Spinal cord (tissue), 10 donors: ENCODE results near the gene PRKCQ. TPM values are rescaled to one million over a fixed set of nuclear protein-coding genes. Genes with fewer than 3 reads are reported as not detected.
"Not testable (repeated sequence)": the region's sequence is repeated elsewhere in the genome, so short reads cannot be mapped to it uniquely, and the experiment has no call there.

ENCODE experiments used
- DNase-seq, 6 donors: peaks; one replicate each; pipeline versions ENCODE4 v3.0.0 to v3.0.0-alpha.2; 2013 to 2015; ENCODE audit warnings: low spot score in 6 of 6, low read depth in 4 of 6
- H3K27ac ChIP-seq: one replicate; pipeline ENCODE4 v1.5.1; 2013; ENCODE audit warnings: low read depth, low read length, control low read depth
- H3K27me3 ChIP-seq: one replicate; pipeline ENCODE4 v1.6.1; 2013; ENCODE audit warnings: low read length; ENCODE audit not compliant: control insufficient read depth, insufficient read depth
- H3K36me3 ChIP-seq: one replicate; pipeline ENCODE4 v1.6.1; 2013; ENCODE audit warnings: low read length; ENCODE audit not compliant: control insufficient read depth, insufficient read depth
- H3K4me1 ChIP-seq: one replicate; pipeline ENCODE4 v1.6.1; 2013; ENCODE audit warnings: low read length; ENCODE audit not compliant: control insufficient read depth, insufficient read depth
- H3K4me3 ChIP-seq: one replicate; pipeline ENCODE4 v1.5.1; 2013; ENCODE audit warnings: low read depth, low read length, control low read depth
- H3K9me3 ChIP-seq: one replicate; pipeline ENCODE4 v1.6.1; 2013; ENCODE audit warnings: low read length; ENCODE audit not compliant: control insufficient read depth, insufficient read depth
- WGBS: methylation state at CpG from one replicate; pipeline ENCODE4 v1.1.5; 2013; ENCODE audit warnings: missing lambda C conversion rate; ENCODE audit not compliant: insufficient coverage; 5-methylcytosine and 5-hydroxymethylcytosine counted together
- polyA plus RNA-seq, 2 donors: library from polyadenylated mRNA; unstranded; fragments of 120-200 nt; gene quantifications; one replicate each; pipeline ENCODE4 v1.2.1, GENCODE V29; 2013; ENCODE audit not compliant: insufficient read length in 2 of 2
- total RNA-seq, 2 donors: library from RNA; depleted of rRNA in 1 of 2; stranded (reverse); fragments of 120-200 nt in 1 of 2; fragments of >200 nt in 1 of 2; gene quantifications; one replicate each; pipeline versions ENCODE4 v1.2.3 to v1.2.4, GENCODE V29; 2013 to 2014
- donor health status: healthy.

PRKCQ gene
- total and polyA plus RNA-seq, 4 donors, result 6.2 to 10.9 (median 9.6) TPM

DNA sequence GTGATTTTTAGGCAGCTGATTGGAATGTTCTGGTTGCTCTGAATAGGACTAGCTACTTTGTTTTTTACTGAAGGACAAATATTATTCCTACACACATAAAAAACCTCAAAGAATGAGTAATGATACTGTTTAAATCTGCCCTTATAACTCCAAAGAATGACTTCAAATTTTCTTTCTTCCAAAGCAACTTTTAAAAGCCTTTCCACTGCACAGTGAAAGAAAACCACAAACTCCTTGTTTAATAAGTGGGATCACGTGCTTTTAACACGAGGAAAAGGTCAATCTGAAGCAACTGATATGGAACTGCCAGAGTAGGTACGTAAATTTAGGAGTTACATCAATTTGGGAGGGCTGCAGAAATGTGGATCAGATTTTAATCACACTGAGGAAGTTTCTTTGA, 8.0 kb upstream of the PRKCQ start:
- Histone ChIP-seq H3K27me3 (no peaks in the 10 kb centered on the region), H3K4me3 (no peak overlapping the region), H3K9me3 (no peaks in the 10 kb centered on the region), H3K27ac (no peak overlapping the region), H3K36me3 (no peaks in the 10 kb centered on the region), H3K4me1 (no peaks in the 10 kb centered on the region)
- 60% methylated on average over 1 of the region's 3 CpGs for WGBS
- DNase-seq, result no peak

DNA sequence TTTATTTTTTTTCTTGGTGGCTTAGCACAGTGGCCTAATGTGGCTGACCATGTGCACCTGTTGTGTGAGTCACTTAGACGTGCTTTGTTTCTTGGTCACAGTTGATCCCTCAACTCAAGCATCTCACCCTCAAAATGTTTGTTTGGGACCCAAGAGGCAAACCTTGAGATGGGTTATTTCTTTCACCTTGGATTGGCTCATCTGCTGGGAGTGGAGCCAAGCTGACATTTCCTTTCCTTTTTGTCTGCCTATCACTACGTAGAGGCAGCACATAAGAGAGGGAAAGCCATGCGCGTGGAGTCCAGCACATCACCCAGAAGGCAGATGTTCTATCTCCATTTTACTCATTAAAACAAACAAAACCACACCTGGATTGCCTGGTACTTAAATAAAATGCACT, 6.4 kb upstream of the PRKCQ start:
- no CpG with 5 or more reads among the region's 4 CpGs for WGBS
- Histone ChIP-seq H3K27me3 (no peaks in the 10 kb centered on the region), H3K4me3 (no peak overlapping the region), H3K27ac (no peak overlapping the region), H3K36me3 (no peaks in the 10 kb centered on the region), H3K9me3 (no peaks in the 10 kb centered on the region), H3K4me1 (no peaks in the 10 kb centered on the region)
- no peak for DNase-seq

DNA sequence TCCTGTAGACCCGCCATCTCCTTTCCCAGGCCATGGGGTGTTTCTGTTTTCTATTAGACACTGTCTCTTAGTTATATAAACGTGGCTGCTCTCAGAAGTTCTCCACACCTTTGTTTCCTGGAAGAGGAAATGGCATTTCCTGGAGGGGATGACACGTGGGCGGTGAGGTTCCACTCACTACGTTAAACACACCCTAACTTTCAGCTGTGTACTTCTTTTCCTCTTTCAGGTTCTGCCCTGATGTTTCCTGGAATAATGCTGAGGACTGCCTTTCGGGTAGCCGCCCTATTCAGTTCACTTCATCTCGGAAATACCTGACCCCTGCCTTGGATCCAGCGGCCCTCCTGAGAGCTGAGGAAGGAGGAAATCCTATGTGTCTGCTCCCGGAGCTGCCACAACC, 3.4 kb upstream of the PRKCQ start:
- no peak overlapping the region for H3K27ac ChIP-seq
- H3K4me3 ChIP-seq, result no peak overlapping the region
- H3K9me3 ChIP-seq, result no peaks in the 10 kb centered on the region
- DNase-seq, result no peak
- H3K4me1 ChIP-seq, result peaks cover 15% of the 10 kb centered on the region
- H3K27me3 ChIP-seq, result peaks cover 10% of the 10 kb centered on the region
- WGBS, result 96% methylated on average over 3 of the region's 10 CpGs
- H3K36me3 ChIP-seq, result no peaks in the 10 kb centered on the region

DNA sequence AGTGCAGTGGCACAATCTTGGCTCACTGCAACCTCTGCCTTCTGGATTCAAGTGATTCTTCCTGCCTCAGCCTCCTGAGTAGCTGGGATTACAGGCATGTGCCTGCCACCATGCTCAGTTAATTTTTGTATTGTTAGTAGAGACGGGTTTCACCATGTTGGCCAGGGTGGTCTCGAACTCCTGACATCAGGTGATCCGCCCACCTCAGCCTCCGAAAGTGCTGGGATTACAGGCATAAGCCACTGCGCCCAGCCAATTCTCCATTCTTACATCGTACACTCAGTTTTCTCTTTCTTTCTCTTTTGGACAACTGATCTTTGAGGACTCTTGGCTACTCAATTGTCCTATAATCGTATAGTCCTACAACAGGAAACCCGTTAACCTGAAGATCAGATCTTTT, 2.8 kb upstream of the PRKCQ start:
- WGBS, result 100% methylated on average over 6 of the region's 8 CpGs
- H3K36me3 ChIP-seq, DNase-seq, H3K4me3 ChIP-seq, H3K9me3 ChIP-seq, H3K27me3 ChIP-seq, H3K27ac ChIP-seq: not testable (repeated sequence)
- H3K4me1 ChIP-seq, result peaks cover 15% of the 10 kb centered on the region

DNA sequence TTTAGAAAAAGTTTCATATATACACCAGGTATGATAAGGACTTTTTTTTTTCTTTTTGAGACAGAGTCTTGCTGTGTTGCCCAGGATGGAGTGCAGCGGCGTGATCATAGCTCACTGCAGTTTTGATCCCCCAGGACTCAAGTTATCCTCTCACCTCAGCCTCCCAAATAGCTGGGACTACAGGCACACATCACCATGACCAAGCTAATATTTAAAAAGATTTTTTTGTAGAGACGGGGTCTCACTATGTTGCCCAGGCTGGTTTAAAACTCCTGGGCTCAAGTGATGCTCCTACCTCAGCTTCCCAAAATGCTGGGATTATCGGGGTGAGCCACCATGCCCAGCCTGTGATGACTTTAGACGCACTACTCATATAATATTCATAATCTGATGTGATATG, 2.2 kb upstream of the PRKCQ start:
- WGBS, result 100% methylated on average over 3 of the region's 5 CpGs
- DNase-seq, result no peak
- Histone ChIP-seq H3K27me3 (peaks cover 10% of the 10 kb centered on the region), H3K27ac (no peak overlapping the region), H3K4me3 (no peak overlapping the region), H3K9me3 (no peaks in the 10 kb centered on the region), H3K4me1 (peaks cover 15% of the 10 kb centered on the region), H3K36me3 (no peaks in the 10 kb centered on the region)

DNA sequence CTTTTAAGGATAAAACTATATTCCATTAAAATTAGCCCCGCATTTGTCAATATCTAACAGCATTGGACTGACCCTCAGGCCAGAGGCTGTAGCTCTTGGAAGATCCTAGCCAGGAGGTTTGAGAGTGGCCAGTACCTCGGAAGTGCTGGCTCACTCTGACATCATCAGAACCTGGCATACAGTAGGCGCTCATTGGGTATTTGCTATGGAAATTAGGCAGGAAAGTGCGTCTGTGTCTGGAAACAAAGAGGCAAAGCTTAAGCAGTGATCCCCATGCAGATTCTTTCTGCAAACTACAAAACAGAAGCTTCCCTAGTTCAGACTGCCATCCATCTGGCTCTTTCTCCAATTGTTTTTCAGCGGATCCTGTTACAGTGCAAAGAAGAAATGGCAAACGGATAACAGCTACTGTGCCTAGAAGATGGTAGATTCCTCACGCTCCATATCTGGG, 1.7 kb upstream of the PRKCQ start:
- WGBS, result 70% methylated on average over 5 of the region's 7 CpGs
- Histone ChIP-seq H3K4me1 (peaks cover 15% of the 10 kb centered on the region), H3K27me3 (peaks cover 10% of the 10 kb centered on the region), H3K27ac (no peak overlapping the region), H3K9me3 (no peaks in the 10 kb centered on the region), H3K4me3 (no peak overlapping the region), H3K36me3 (no peaks in the 10 kb centered on the region)
- peak in 1 of 6 donors; percentile 29 for DNase-seq

DNA sequence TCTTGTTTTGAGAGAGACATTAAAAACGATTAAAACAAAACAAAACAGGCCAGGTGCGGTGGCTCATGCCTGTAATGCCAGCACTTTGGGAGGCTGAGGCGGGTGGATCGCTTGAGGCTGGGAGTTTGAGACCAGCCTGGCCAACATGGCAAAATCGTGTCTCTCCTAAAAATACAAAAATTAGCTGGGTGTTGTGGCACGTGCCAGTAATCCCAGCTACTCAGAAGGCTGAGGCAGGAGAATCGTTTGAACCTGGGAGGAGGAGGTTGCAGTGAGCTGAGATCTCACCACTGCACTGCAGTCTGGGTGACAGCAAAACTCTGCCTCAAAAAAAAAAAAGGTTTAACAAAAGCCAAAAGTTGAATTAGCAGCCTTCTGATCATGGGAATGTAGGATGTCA, 1.1 kb upstream of the PRKCQ start:
- H3K9me3 ChIP-seq, result not testable (repeated sequence)

DNA sequence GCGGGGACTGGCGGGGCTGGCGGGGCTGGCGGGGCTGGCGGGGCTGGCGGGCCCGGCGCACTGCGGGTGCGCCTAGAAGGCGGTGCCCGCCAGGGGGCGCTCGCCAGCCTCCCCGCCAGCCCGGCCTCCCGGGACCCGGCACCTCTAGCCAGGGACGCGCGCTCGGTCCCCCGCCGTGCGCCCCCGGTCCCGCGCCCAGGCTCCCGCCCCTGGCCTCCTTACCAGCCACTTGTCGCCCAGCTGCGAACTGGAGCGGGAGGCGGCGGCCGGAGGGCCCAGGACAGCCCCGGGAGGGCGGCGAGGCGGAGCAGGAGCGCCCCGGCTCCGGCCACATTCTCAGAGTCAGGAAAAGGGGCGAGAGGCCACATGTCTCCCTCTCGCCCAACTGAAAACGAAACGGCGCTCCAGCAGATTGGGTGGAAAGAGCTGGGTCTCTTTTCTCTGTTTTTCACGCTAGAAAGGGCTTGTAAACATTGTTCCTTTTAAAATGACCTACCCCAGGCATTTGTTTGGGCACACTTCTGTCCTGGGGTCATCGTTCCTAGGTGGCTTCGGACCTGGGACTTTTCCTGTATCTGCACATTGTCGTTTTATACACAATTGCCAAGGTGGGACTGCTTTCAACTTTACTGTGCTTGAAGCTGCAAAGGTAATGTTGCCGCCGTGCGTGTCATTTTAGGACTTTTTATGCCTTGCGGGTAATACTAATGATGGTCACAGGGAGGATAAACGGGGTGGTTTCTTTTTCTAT, 378 bp upstream of the PRKCQ start:
- DNase-seq, result peak in 5 of 6 donors; percentile 33 to 89 (median 55)
- peak overlapping the region; percentile 59 for H3K4me3 ChIP-seq
- under 1% methylated on average over 51 of the region's 56 CpGs for WGBS
- peaks cover 10% of the 10 kb centered on the region for H3K27me3 ChIP-seq
- no peak overlapping the region for H3K27ac ChIP-seq
- no peaks in the 10 kb centered on the region for H3K36me3 ChIP-seq
- H3K4me1 ChIP-seq, result peaks cover 15% of the 10 kb centered on the region
- no peaks in the 10 kb centered on the region for H3K9me3 ChIP-seq

More for the DNA sequence above, 1.1 kb upstream of the PRKCQ start:
- not testable (repeated sequence) for DNase-seq, H3K27ac ChIP-seq, H3K36me3 ChIP-seq, H3K27me3 ChIP-seq, H3K4me3 ChIP-seq
- peaks cover 15% of the 10 kb centered on the region for H3K4me1 ChIP-seq
- WGBS, result 60% methylated on average over 1 of the region's 7 CpGs

DNA sequence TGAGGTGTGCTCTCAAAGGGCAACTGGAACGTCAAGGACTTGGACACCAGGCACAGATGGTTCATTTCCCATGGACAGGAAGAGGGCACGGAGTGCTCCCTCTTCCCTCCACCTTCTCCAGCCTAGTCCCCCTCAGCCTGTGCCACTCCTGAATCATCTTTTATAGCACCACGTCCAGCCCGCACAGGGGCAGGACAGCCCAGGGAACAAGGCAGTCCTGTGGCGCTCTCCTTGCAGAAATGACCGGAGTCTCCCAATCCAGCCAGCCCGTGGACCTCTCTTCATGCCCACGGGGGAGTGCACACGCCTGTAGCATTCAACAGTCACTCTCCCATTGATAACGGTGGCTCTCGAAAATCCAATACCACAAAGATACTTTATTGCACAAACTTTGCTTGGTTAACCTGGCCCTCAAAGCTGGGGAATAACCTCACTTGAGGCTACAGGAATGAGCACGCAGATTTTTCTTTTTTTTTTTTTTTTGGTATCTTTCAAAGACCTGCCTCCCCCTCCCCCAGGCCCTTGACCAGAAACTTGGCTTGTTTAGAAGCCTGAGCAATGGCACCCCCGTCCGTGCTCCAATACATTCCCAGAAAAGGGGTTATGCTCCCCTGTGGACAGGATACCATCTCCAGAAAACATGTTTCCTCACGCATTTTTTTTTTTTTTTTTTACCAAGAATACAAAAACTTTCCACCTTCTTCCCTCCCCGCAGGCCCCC, 733 bp downstream of the PRKCQ start:
- Histone ChIP-seq H3K4me3 (peak overlapping the region; percentile 50), H3K4me1 (peaks cover 15% of the 10 kb centered on the region), H3K9me3 (no peaks in the 10 kb centered on the region), H3K27ac (no peak overlapping the region), H3K36me3 (no peaks in the 10 kb centered on the region), H3K27me3 (peaks cover 10% of the 10 kb centered on the region)
- peak in 1 of 6 donors; percentile 3 for DNase-seq
- WGBS, result 29% methylated on average over 14 of the region's 16 CpGs

DNA sequence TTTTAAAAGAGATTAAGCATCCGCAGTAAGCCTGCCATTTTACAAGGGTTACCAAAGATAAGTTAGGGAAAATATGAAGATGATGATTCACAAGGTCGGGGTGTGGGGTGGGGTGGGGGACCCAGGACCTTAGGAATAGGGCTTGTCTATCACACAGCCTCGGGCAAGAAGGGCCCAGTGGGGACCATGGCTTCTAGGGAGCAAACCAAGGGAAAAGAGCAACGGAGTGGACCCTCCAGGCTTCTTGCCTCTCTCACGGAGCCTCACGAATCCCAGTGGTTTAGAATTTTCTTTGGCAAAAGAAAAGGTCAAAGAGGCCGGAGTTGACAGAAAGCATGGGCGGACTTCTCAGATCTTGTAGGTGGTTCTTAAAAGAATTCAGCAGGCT, 1.3 kb downstream of the PRKCQ start:
- Histone ChIP-seq H3K36me3 (no peaks in the 10 kb centered on the region), H3K27me3 (peaks cover 10% of the 10 kb centered on the region), H3K4me3 (no peak overlapping the region), H3K27ac (no peak overlapping the region), H3K4me1 (peaks cover 15% of the 10 kb centered on the region), H3K9me3 (no peaks in the 10 kb centered on the region)
- no peak for DNase-seq
- 77% methylated on average over 8 of the region's 8 CpGs for WGBS
